Stimulated activated CD8-positive, alpha-beta memory T cell treated with anti-CD3 and anti-CD28 coated beads, Interleukin-15, amount 100 ng/mL, for 4 hours (primary cell): ENCODE data around the gene TRIM71.
"Not testable (repeated sequence)": the region's sequence is repeated elsewhere in the genome, so short reads cannot be mapped to it uniquely, and the experiment has no call there.

Experiments
- DNase-seq, 2 donors: peaks; one replicate each; pipeline ENCODE4 v3.0.0-alpha.2; 2020; ENCODE audit warnings: low read depth in 2 of 2

The TRIM71 gene

GRCh38 chr3:32842987-32843386 lies 25.2 kb downstream of the TRIM71 start:
- DNase-seq = no peak

GRCh38 chr3:32843510-32844321 lies 25.9 kb downstream of the TRIM71 start:
- no peak for DNase-seq

GRCh38 chr3:32844322-32844654 lies 26.5 kb downstream of the TRIM71 start:
- DNase-seq = no peak

GRCh38 chr3:32844914-32845313 lies 27.1 kb downstream of the TRIM71 start:
- no peak for DNase-seq

- DNase-seq = not testable (repeated sequence)
Observed at GRCh38 chr3:32845546-32845945, 27.7 kb downstream of the TRIM71 start.

- DNase-seq = not testable (repeated sequence)
Observed at GRCh38 chr3:32847045-32847444, 29.2 kb downstream of the TRIM71 start.

- DNase-seq = no peak
Observed at GRCh38 chr3:32847528-32847927, 29.7 kb downstream of the TRIM71 start.

- DNase-seq = no peak
Observed at GRCh38 chr3:32848215-32848614, 30.4 kb downstream of the TRIM71 start.

GRCh38 chr3:32849046-32849445 lies 31.2 kb downstream of the TRIM71 start:
- DNase-seq = no peak

- no peak for DNase-seq
Observed at GRCh38 chr3:32850226-32850625, 32.4 kb downstream of the TRIM71 start.

GRCh38 chr3:32850636-32851035 lies 32.8 kb downstream of the TRIM71 start:
- DNase-seq = no peak

GRCh38 chr3:32852146-32852545 lies 34.3 kb downstream of the TRIM71 start:
- DNase-seq = no peak

GRCh38 chr3:32855350-32855953 lies 37.7 kb downstream of the TRIM71 start:
- DNase-seq = no peak

- DNase-seq = no peak
Observed at GRCh38 chr3:32856355-32856889, 38.6 kb downstream of the TRIM71 start.

- DNase-seq = no peak
Observed at GRCh38 chr3:32856901-32857507, 39.2 kb downstream of the TRIM71 start.

- DNase-seq = no peak
Observed at GRCh38 chr3:32857921-32858320, 40.1 kb downstream of the TRIM71 start.

GRCh38 chr3:32859604-32860237 lies 41.9 kb downstream of the TRIM71 start:
- DNase-seq = no peak

- no peak for DNase-seq
Observed at GRCh38 chr3:32860499-32860898, 42.7 kb downstream of the TRIM71 start.

GRCh38 chr3:32861681-32862080 lies 43.9 kb downstream of the TRIM71 start:
- DNase-seq = no peak

GRCh38 chr3:32862247-32862935 lies 44.6 kb downstream of the TRIM71 start:
- DNase-seq = no peak

- no peak for DNase-seq
Observed at GRCh38 chr3:32862936-32863487, 45.2 kb downstream of the TRIM71 start.
